Measurements from ENCODE around the gene SPEF1. TPM values are rescaled to one million over a fixed set of nuclear protein-coding genes. Genes with fewer than 3 reads are reported as not detected.

SPEF1 gene
- total RNA-seq, 4 donors from 2014 or later, result 0.19 TPM; not detected in 3

DNA sequence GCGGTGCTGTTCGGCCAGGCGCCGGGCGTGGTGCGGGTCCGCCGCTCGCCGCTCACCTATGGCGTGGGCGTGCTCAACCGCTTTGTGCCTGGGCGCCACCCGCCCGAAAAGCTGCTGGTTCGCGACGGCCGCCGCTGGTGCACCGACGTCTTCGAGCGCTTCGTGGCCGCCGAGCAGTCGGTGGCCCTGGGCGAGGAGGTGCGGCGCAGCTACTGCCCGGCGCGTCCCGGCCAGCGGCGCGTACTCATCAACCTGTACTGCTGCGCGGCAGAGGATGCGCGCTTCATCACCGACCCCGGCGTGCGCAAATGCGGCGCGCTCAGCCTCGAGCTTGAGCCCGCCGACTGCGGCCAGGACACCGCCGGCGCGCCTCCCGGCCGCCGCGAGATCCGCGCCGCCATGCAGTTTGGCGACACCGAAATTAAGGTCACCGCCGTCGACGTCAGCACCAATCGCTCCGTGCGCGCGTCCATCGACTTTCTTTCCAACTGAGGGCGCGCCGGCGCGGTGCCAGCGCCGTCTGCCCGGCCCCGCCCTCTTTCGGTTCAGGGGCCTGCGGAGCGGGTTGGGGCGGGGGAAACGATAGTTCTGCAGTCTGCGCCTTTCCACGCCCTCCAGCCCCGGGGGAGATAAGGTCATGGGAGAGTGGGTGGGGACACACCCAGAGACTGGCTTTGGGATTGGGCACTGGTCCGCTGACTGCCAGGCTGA lies 29.4 kb downstream of the SPEF1 start:
- H3K4me1 ChIP-seq, result peaks cover 4 to 34% (median 8%) of the 10 kb centered on the region in 3 donors
- H3K27ac ChIP-seq, result peak overlapping the region in 2 of 4 donors; percentile 22 to 44
- intact Hi-C loops (cut with DNase I), result no loop called here
- H3K9me3 ChIP-seq, result no peaks in the 10 kb centered on the region
- no peak for DNase-seq
- TF ChIP-seq, protein P1, sequence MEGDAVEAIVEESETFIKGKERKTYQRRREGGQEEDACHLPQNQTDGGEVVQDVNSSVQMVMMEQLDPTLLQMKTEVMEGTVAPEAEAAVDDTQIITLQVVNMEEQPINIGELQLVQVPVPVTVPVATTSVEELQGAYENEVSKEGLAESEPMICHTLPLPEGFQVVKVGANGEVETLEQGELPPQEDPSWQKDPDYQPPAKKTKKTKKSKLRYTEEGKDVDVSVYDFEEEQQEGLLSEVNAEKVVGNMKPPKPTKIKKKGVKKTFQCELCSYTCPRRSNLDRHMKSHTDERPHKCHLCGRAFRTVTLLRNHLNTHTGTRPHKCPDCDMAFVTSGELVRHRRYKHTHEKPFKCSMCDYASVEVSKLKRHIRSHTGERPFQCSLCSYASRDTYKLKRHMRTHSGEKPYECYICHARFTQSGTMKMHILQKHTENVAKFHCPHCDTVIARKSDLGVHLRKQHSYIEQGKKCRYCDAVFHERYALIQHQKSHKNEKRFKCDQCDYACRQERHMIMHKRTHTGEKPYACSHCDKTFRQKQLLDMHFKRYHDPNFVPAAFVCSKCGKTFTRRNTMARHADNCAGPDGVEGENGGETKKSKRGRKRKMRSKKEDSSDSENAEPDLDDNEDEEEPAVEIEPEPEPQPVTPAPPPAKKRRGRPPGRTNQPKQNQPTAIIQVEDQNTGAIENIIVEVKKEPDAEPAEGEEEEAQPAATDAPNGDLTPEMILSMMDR (IDR thresholded peaks at IDR 0.05), result no peak
- no peak for TF ChIP-seq POLR2A (IDR thresholded peaks at IDR 0.05)
- H3K4me3 ChIP-seq, result peak overlapping the region; percentile 33 to 64 (median 44)
- peaks cover 0 to 44% (median 0%) of the 10 kb centered on the region in 4 donors for H3K27me3 ChIP-seq
- peaks cover 0 to 58% (median 3%) of the 10 kb centered on the region in 3 donors for H3K36me3 ChIP-seq
- 20 to 89% methylated on average over 1 to 19 of the region's 95 CpGs for WGBS, 2 donors

DNA sequence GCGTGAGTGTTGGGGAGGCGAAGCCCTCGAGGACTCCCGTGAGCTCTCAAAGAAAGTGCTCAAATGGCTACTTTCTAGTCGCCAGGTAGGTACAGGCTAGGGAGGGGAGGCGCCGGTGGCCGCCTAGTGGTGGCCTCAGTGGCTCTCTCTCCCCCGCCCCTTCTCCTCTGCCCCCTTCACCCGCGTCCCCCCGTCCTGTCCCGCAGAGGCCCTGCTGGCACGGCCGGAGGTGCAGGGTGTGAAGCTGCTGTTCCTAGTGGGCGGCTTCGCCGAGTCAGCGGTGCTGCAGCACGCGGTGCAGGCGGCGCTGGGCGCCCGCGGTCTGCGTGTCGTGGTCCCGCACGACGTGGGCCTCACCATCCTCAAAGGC lies 30.0 kb downstream of the SPEF1 start:
- 72 to 80% methylated on average over 7 to 24 of the region's 31 CpGs for WGBS, 2 donors
- Histone ChIP-seq H3K27ac (no peak overlapping the region), H3K9me3 (no peaks in the 10 kb centered on the region), H3K4me1 (peaks cover 4 to 34% (median 8%) of the 10 kb centered on the region in 3 donors), H3K36me3 (peaks cover 0 to 55% (median 1%) of the 10 kb centered on the region in 3 donors), H3K4me3 (peak overlapping the region; percentile 33 to 64 (median 44)), H3K27me3 (peaks cover 0 to 44% (median 0%) of the 10 kb centered on the region in 4 donors)
- intact Hi-C loops (cut with DNase I), result no loop called here
- no peak for DNase-seq
- TF ChIP-seq POLR2A (IDR thresholded peaks at IDR 0.05), result no peak
- TF ChIP-seq, protein P1 (IDR thresholded peaks at IDR 0.05), result no peak

DNA sequence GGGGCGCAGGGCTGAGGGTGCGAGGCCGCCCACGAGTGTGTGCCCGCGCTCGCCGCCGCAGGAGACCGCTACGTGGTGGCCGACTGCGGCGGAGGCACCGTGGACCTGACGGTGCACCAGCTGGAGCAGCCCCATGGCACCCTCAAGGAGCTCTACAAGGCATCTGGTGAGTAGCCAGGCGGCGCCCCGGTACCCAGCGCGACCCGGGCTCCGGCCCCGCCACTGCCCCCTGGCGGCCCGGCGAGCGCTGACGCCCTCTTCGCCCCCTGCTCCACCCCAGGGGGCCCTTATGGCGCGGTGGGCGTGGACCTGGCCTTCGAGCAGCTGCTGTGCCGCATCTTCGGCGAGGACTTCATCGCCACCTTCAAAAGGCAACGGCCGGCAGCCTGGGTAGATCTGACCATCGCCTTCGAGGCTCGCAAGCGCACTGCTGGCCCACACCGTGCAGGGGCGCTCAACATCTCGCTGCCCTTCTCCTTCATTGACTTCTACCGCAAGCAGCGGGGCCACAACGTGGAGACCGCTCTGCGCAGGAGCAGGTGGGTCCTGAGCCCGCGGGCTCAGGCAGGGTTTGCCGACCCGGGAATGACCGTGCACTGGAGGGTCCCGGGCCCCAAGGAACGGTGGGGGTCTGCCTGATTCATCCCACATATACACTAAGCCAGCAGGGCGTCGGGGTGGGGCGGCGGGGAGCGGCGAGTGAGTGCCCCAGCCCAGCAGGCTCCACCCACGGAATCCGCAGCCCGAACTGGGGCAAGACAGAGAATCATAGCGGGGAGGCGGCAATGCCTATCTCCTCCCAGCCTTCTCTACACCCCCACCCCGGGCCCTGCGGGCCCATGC lies 31.3 kb downstream of the SPEF1 start:
- Histone ChIP-seq H3K27ac (no peak overlapping the region), H3K36me3 (peaks cover 0 to 41% (median 0%) of the 10 kb centered on the region in 3 donors), H3K4me1 (peaks cover 4 to 42% (median 9%) of the 10 kb centered on the region in 3 donors), H3K27me3 (peaks cover 0 to 55% (median 0%) of the 10 kb centered on the region in 4 donors), H3K9me3 (no peaks in the 10 kb centered on the region), H3K4me3 (peak overlapping the region in 2 of 4 donors; percentile 15 to 31)
- WGBS, 2 donors, result 27 to 41% methylated on average over 3 to 13 of the region's 72 CpGs
- intact Hi-C loops (cut with DNase I), result no loop called here
- TF ChIP-seq, protein P1 (IDR thresholded peaks at IDR 0.05), result peak; percentile 30 to 75 (median 59)
- no peak for TF ChIP-seq POLR2A (IDR thresholded peaks at IDR 0.05)
- DNase-seq, result no peak

DNA sequence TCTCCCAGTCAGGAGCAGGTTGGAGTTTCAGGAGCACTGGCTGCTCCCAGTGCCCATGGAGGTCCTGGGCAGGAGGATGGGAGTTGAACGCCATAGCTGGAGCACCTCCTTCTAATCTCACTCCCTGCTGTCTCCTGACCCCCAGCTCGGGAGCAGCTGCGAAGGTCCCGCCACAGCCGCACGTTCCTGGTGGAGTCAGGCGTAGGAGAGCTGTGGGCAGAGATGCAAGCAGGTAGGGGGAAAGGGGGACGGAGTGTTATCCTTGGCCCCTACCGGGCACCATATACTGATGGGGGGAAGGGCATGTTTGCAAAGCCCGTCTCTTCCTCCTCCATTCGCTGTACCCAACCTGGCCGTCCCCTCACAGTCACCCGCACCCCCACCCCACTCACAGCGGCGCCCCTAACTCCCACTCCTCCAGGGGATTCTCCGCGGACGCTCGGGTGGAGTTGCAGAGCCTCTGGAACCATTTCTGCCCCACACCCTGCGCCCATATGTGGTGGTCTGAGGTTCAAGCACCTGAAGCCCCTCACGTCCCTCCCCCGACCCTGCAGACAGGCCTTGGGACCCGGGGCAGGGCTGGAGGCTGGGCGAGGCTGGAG lies 32.1 kb downstream of the SPEF1 start:
- H3K27me3 ChIP-seq, result peaks cover 0 to 61% (median 0%) of the 10 kb centered on the region in 4 donors
- intact Hi-C loops (cut with DNase I), result no loop called here
- no peak for DNase-seq
- H3K4me1 ChIP-seq, result peaks cover 4 to 49% (median 12%) of the 10 kb centered on the region in 3 donors
- TF ChIP-seq, protein P1 (IDR thresholded peaks at IDR 0.05), result no peak
- TF ChIP-seq POLR2A (IDR thresholded peaks at IDR 0.05), result no peak
- H3K9me3 ChIP-seq, result no peaks in the 10 kb centered on the region
- no peak overlapping the region for H3K27ac ChIP-seq
- 86 to 87% methylated on average over 3 to 10 of the region's 24 CpGs for WGBS, 2 donors
- H3K4me3 ChIP-seq, result peak overlapping the region in 2 of 4 donors; percentile 15 to 31
- peaks cover 0 to 37% (median 0%) of the 10 kb centered on the region in 3 donors for H3K36me3 ChIP-seq

All from esophagus squamous epithelium (tissue), 5 donors.